CD4-positive, alpha-beta T cell treated with Interleukin-1 beta for 1 hour (primary cell): ENCODE measurements around the gene CLN3.
"Not testable (repeated sequence)": the region's sequence is repeated elsewhere in the genome, so short reads cannot be mapped to it uniquely, and the experiment has no call there.

Experiments
- DNase-seq, 2 donors: peaks; one replicate each; pipeline ENCODE4 v3.0.0-alpha.2; 2020 to 2022

Gene CLN3

DNA sequence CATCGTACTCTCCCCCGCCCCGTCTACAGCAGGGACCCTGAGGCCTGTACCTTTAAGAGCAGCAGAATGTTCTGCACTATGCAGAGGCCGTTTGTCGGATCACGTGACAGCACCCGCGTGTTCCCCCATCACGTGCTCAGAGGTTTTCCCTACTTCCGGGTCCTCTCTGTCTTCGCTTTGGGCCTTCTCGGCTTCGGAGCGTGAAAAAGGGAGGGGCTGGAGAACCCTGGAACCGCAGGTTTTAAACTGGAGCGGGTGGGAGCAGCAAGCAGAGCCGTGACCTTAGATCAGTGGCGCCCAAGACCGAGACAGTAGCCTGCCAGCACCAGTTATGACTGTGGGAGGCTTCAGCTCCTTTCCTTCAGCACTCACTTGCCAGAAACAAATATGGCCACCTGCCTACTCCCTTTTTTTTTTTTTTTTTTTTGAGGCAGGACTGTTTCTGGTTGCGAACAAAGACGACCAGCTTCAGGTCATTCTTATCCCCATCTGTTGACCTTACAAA is at the start of gene CLN3:
CLN3 (minus strand) TSS at position 105 of the 505 bp plus-strand sequence. CDS start 315 bp downstream, outside the sequence.
- DNase-seq, result peak; percentile 89 to 91

GRCh38 chr16:28540346-28540745 is 48.5 kb upstream of the CLN3 start:
- no peak for DNase-seq

DNA sequence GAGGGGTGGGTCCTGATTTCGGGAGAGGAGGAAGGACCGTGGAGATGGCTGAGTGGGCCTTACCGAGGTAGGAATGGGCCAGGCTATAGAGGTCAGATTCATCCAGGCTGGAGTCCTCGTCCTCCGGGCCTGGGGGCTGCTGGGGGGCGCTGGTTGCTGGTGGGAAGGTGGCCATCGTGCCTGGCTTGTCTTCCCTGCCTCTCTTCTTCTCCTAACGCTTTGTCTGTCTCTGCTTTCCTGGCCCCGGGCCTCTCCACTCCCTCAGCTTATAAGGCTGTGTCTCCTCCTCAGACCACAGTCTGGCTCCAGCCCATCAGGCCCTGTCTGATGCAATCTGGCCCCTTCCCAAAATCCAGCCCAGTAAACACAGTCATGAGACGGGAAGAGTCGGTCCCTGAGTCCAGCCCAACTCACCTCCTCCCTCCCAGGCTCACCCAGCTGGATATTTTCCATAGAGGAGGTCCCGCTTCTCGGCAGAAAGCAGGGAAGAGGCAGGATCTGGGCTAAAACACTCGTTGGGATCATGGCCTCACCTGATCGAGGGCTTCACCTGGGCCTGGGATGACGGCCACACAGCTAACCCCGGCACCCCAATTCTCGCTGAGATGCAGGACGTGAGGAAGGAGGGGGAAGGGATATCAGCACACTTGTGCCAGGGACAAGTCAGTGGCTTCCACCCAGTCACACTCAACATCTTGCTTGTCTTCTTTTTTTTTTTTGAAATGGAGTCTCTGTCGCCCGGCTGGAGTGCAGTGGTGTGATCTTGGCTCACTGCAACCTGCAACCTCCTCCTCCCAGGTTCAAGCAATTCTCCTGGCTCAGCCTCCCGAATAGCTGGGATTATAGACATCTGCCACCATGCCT is 47.1 kb upstream of the CLN3 start, which contains the start of gene NUPR1:
NUPR1 (minus strand) TSS at position 242 of the 864 bp plus-strand sequence; CDS start at position 175, 67 bp downstream.
- DNase-seq, result no peak

- no peak for DNase-seq
Observed at GRCh38 chr16:28537964-28538732, 46.3 kb upstream of the CLN3 start.

GRCh38 chr16:28537076-28537475 is 45.2 kb upstream of the CLN3 start:
- DNase-seq, result no peak

DNA sequence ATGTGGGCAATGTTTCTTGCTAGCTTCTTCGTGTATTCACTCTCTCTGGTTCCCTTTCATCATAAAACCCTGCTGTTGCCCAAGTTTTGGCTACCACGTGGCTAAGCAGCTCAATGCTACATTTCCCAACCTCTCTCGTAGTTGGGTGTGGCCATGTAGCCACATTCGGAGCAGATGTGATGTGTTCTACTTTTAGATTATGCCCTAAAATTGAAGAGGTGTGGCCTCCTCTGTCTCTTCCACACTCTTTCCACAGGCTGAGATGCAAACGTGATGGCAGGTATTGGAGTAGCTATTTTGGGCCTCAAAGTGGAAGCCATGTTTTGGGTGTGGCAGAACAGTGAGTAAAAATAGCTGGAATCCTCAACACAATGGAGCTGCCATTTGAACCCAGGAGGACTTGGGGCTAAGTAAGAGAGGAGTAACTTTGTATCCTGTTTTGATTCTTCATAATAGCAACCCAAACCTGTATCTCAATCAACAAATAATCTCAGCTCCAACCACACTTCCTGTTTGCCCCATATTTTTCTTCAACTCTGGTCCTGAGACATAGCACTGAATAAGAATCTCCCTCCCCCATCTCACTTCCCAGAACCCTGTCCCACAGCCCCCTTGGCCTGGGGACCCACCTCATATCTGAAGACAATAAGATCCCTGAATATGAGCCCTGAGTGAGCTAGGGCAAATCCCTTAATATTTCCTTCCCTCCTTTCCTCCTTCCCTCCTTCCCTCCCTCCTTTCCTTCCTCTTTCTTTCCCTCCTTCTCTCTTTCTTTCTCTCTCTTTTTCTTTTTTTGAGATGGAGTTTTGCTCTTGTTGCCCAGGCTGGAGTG is 42.9 kb upstream of the CLN3 start:
- peak; percentile 28 to 68 for DNase-seq

GRCh38 chr16:28532940-28533647 is 41.2 kb upstream of the CLN3 start:
- no peak for DNase-seq

- no peak for DNase-seq
Observed at GRCh38 chr16:28531777-28532744, 40.2 kb upstream of the CLN3 start.

- no peak for DNase-seq
Observed at GRCh38 chr16:28529124-28529523, 37.2 kb upstream of the CLN3 start.

DNA sequence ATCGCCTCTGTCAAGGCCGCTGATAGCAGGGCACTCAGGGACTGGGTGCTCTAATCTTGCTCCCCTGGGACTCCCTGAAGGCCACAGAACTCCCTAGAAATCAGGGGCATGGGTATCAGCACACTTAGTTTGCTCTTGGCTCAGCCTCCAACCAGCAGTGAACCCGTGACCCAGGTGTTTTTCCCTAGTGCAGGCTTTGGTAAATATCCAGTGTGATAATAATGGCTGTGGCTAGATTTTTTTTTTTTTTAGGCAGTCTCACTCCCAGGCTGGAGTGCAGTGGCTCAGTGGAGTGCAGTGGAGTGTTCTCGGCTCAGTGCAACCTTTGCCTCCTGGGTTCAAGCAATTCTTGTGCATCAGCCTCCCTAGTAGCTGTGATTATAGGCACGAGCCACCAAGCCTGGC is 36.6 kb upstream of the CLN3 start:
- DNase-seq, result no peak

- DNase-seq, result no peak
Observed at GRCh38 chr16:28527985-28528384, 36.1 kb upstream of the CLN3 start.

DNA sequence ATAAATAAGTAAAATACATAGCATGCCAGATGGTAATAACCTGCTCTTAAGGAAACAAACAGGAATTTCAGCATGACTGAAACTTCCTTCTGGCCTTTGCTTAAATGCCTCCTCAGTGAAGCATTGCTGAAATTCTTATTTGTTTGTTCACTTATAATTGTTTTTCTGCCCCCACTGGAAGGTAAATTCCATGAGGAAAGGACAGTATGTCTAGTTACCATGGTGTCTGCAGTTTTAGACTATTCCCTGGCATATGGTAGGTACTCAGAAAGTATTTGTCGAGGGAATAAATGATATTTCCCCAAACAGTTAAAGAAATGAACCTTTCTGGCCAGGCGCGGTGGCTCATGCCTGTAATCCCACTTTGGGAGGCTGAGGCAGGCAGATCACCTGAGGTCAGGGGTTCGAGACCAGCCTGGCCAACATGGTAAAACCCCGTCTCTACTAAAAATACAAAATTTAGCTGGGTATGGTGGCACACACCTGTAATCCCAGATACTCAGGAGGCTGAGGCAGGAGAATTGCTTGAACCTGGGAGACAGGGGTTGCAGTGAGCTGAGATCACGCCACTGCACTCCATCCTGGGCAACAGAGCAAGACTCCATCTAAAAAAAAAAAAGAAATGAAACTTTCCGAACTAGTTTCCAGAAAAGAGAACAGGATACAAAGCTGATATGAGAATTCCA is 35.4 kb upstream of the CLN3 start:
- DNase-seq, result not testable (repeated sequence)

DNA sequence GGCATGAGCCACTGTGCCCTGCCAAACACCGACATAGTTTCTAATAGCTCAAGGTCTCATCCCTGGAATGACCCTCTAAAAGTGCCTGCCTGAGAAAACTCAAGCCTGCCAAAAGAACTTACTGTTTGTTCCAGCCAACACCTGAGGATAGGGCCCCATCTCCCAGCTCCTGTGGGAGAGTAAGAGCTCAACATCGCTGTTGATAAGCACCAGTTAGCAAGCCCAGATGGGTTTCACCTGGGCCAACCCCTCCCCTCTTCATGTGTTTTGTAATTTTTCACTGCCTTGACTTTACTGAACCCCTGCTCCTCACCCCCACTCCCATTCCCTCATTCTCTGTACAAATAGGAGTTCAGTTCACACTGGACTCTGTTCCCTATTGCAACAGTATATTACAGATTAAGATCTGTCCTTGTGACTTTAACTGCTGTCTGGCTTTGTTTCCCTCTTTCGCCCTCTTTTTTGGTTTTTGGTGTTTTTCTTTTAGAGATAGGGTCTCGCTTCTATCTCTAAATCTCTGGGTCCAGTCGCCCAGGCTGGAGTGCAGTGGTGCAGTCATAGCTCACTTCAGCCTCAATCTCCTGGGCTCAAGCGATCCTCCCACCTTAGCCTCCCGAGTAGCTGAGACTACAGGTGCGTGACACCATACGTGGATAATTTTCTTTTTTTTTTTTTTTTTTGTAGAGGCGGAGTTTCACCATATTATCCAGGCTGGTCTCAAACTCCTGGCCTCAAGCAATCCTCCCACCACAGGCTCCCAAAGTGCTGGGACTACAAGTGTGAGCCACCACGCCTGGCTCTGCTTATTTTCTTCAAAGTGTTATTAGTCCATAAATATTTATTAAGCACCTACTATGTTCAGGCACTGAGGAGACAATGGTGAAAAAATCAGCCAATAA is 34.6 kb upstream of the CLN3 start:
- DNase-seq, result no peak

GRCh38 chr16:28524681-28525171 is 32.9 kb upstream of the CLN3 start:
- DNase-seq, result peak in 1 of 2 donors; percentile 19

- DNase-seq, result no peak
Observed at GRCh38 chr16:28522792-28523191, 30.9 kb upstream of the CLN3 start.

GRCh38 chr16:28521436-28521835 is 29.6 kb upstream of the CLN3 start:
- no peak for DNase-seq

GRCh38 chr16:28520672-28521071 is 28.8 kb upstream of the CLN3 start:
- DNase-seq, result no peak

DNA sequence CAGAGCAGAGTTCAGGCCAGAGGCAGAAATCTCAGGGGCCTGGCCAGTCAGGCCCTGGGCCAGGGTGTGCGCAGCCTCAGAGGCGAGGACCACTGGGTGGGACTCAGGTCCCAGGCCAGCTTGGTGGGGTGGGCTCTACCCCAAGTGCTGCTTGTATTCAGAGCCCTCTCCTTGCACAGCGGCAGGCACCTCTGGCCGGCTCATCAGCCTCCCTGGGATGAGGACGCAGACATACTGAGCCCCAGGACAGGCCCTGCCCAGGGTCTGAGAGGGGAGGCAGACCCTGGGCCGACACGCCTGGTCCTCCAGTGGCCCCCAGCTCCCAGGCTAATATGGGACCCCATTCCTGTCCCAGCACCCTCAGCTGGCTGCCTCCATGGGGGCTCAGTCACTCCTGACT is 22.4 kb upstream of the CLN3 start:
- DNase-seq, result no peak
